GM12878 (cell line): ENCODE data around the gene COL25A1. TPM values are rescaled to one million over a fixed set of nuclear protein-coding genes. Genes with fewer than 3 reads are reported as not detected.

Source experiments
- ATAC-seq: fragments of 200-7000 bp; cut with Tn5 transposase; 3 replicates; pipeline ENCODE4 v1.9.1; 2020; ENCODE audit warnings: mild to moderate bottlenecking, moderate library complexity
- BruUV-seq: library from RNA; stranded (reverse); fragments of 400-500 nt; replicated peaks from 2 replicates; lab custom pipeline; 2021; lab: Mats Ljungman, UMichigan
- CTCF ChIA-PET: fragments of 300-600 bp; sonication (Branson Sonifier 250); formaldehyde crosslinking; extraction: SDS; loops from one replicate; lab custom pipeline; 2021; ENCODE audit warnings: inconsistent platforms; lab: Yijun Ruan, JAX
- POLR2A ChIA-PET: fragments of 350-600 bp; formaldehyde crosslinking; extraction: SDS; loops from one replicate; lab custom pipeline; 2021; ENCODE audit warnings: inconsistent platforms; lab: Charles Lee
- RAD21 ChIA-PET: fragments of 300-600 bp; sonication (Branson Sonifier 250); formaldehyde crosslinking; loops from one replicate; lab custom pipeline; 2023; ENCODE audit warnings: antibody characterized with exemption; ENCODE audit not compliant: unreplicated experiment; lab: Charles Lee
- SMC1A ChIA-PET: fragments of 300-600 bp; sonication (Branson Sonifier 250); formaldehyde crosslinking; loops from one replicate; lab custom pipeline; 2023; ENCODE audit not compliant: unreplicated experiment, uncharacterized antibody; lab: Charles Lee
- DNase-seq: peaks from one replicate; pipeline ENCODE4 v3.0.0-alpha.2; 2011; ENCODE audit warnings: low read depth, low spot score
- FAIRE-seq: peaks from 3 replicates; lab custom pipeline; 2011; peaks lifted over from hg19 to GRCh38; lab: Jason Lieb, UNC
- H2AFZ ChIP-seq: 2 replicates; pipeline ENCODE4 v1.6.0; 2011; ENCODE audit warnings: low read depth, low read length, control low read depth; ENCODE audit not compliant: control insufficient read depth
- H3K27ac ChIP-seq: 2 replicates; pipeline ENCODE4 v1.5.1; 2011; ENCODE audit warnings: control low read depth; ENCODE audit not compliant: control insufficient read depth, insufficient read depth
- H3K27me3 ChIP-seq, 2 experiments: replicated peaks in 1 of 2; 2 replicates each; pipeline versions ENCODE4 v1.6.0 to v1.6.1; 2011; ENCODE audit warnings: low read length in 1 of 2; ENCODE audit not compliant: control insufficient read depth in 2 of 2, insufficient read depth in 2 of 2
- H3K36me3 ChIP-seq, 2 experiments: 2 replicates each; pipeline ENCODE4 v1.5.1; 2011; ENCODE audit warnings: low read length in 1 of 2; ENCODE audit not compliant: control insufficient read depth in 2 of 2, insufficient read depth in 2 of 2
- H3K4me1 ChIP-seq: 2 replicates; pipeline ENCODE4 v1.6.1; 2011; ENCODE audit warnings: mild to moderate bottlenecking, low read length, moderate library complexity, mixed read lengths; ENCODE audit not compliant: control insufficient read depth, insufficient read depth
- H3K4me2 ChIP-seq: 2 replicates; pipeline ENCODE4 v1.6.0; 2011; ENCODE audit warnings: control low read depth; ENCODE audit not compliant: control insufficient read depth, insufficient read depth
- H3K4me3 ChIP-seq: fragments of 200-600 bp; sonication (generic); 2 replicates; pipeline ENCODE4 v1.5.1; 2016
- H3K79me2 ChIP-seq: 2 replicates; pipeline ENCODE4 v1.6.0; 2011; ENCODE audit warnings: low read length; ENCODE audit not compliant: control insufficient read depth, insufficient read depth
- H3K9ac ChIP-seq: 2 replicates; pipeline ENCODE4 v1.8.0; 2011; ENCODE audit warnings: low read length, control low read depth, mixed read lengths; ENCODE audit not compliant: control insufficient read depth, insufficient read depth
- H3K9me3 ChIP-seq: replicated peaks from 3 replicates; pipeline ENCODE4 v1.5.1; 2011; ENCODE audit warnings: mild to moderate bottlenecking, low read length; ENCODE audit not compliant: control insufficient read depth, insufficient read depth
- H4K20me1 ChIP-seq: 2 replicates; pipeline ENCODE4 v1.6.0; 2011; ENCODE audit not compliant: control insufficient read depth, insufficient read depth
- EZH2 ChIP-seq: IDR thresholded peaks from 2 replicates; pipeline ENCODE4 v1.6.1; 2012; ENCODE audit warnings: low read depth, mild to moderate bottlenecking, control low read depth, inconsistent platforms, low read length, borderline replicate concordance; ENCODE audit not compliant: control insufficient read depth
- HDGF ChIP-seq: fragments of 450-650 bp; IDR thresholded peaks from 2 replicates; pipeline ENCODE4 v1.6.1; 2016; ENCODE audit warnings: antibody characterized with exemption
- ZNF207 ChIP-seq: fragments of 450-650 bp; IDR thresholded peaks from 2 replicates; pipeline ENCODE4 v1.6.1; 2014; ENCODE audit warnings: antibody characterized with exemption, mild to moderate bottlenecking, borderline replicate concordance
- WGBS: methylation state at CpG from one replicate; pipeline ENCODE4 v1.1.6; 2016; ENCODE audit warnings: low lambda C conversion rate; ENCODE audit not compliant: insufficient replicate concordance, insufficient coverage; ENCODE audit errors: missing lambda C conversion rate; 5-methylcytosine and 5-hydroxymethylcytosine counted together
- in situ Hi-C: fragments of 300-500 bp; cut with MboI; formaldehyde crosslinking; loops from 9 replicates; pipeline ENCODE4 v1.14.3; 2018; ENCODE audit warnings: mixed read lengths
- intact Hi-C: fragments of 100-400 bp; cut with micrococcal nuclease; formaldehyde crosslinking; loops from one replicate; pipeline ENCODE4 v1.14.2; 2022; ENCODE audit not compliant: unreplicated experiment
- polyA plus RNA-seq, 11 experiments: library from polyadenylated mRNA; depleted of rRNA in 4 of 11; unstranded in 6 of 11; stranded (reverse) in 5 of 11; fragments of >200 nt; fragmentation: Nextera tagmentation in 4 of 11; fragmentation: Illumina TruSeq in 1 of 11; extraction: Ambion mirVana in 4 of 11; extraction: Trizol in 1 of 11; gene quantifications; 1 replicate in 1 of 11; 2 replicates in 10 of 11; pipeline versions ENCODE4 v1.2.1 to v1.2.3, GENCODE V29; 2011 to 2016; ENCODE audit warnings: inconsistent platforms in 2 of 11, missing spikeins in 2 of 11, low read depth in 1 of 11
- total RNA-seq, 4 experiments: library from RNA; depleted of rRNA in 3 of 4; stranded (reverse); fragments of >200 nt in 3 of 4; fragmentation: Illumina TruSeq in 1 of 4; extraction: Trizol in 1 of 4; gene quantifications; 2 replicates each; pipeline versions ENCODE4 v1.2.1 to v1.2.3, GENCODE V29; 2013 to 2021
- TF ChIP-seq, protein P1 (sequence below): IDR thresholded peaks from 2 replicates; pipeline ENCODE4 v1.6.1; 2012; ENCODE audit warnings: mild to moderate bottlenecking, low read depth, low read length

COL25A1 gene
- total and polyA plus RNA-seq, 10 of the 15 experiments (the other 5 are each of a cell fraction or from before 2014, with no cell fraction given), result 0.01 to 0.26 (median 0.12) TPM; not detected in 6

- WGBS, result 23% methylated on average over 53 of the region's 61 CpGs
- no peak within 1 kb of the TSS for H2AFZ ChIP-seq
- no peak within 1 kb of the TSS for H3K4me3 ChIP-seq
- no TSS peak for BruUV-seq
- H3K79me2 ChIP-seq, result no peaks in the 10 kb centered on the region
- in situ Hi-C loops, result no loop called here
- H3K27ac ChIP-seq, result no peak within 1 kb of the TSS
- no peak for FAIRE-seq
- ChIA-PET RAD21 (no interaction called here), POLR2A (no interaction called here), CTCF (no interaction called here), SMC1A (no interaction called here)
- H3K4me2 ChIP-seq, result peak within 1 kb of the TSS; percentile 28; the same call in 1 of the 2 replicates
- ATAC-seq, result peak; percentile 55
- intact Hi-C loops, result no loop called here
- no peaks in the 10 kb centered on the region for H3K36me3 ChIP-seq
- H3K27me3 ChIP-seq, result peaks cover 0 to 11% of the 10 kb centered on the region in 2 experiments; a peak in 3 of 4 replicates
- H4K20me1 ChIP-seq, result no peaks in the 10 kb centered on the region
- TF ChIP-seq ZNF207 (no peak), EZH2 (no peak), HDGF (no peak)
- TF ChIP-seq, protein P1, sequence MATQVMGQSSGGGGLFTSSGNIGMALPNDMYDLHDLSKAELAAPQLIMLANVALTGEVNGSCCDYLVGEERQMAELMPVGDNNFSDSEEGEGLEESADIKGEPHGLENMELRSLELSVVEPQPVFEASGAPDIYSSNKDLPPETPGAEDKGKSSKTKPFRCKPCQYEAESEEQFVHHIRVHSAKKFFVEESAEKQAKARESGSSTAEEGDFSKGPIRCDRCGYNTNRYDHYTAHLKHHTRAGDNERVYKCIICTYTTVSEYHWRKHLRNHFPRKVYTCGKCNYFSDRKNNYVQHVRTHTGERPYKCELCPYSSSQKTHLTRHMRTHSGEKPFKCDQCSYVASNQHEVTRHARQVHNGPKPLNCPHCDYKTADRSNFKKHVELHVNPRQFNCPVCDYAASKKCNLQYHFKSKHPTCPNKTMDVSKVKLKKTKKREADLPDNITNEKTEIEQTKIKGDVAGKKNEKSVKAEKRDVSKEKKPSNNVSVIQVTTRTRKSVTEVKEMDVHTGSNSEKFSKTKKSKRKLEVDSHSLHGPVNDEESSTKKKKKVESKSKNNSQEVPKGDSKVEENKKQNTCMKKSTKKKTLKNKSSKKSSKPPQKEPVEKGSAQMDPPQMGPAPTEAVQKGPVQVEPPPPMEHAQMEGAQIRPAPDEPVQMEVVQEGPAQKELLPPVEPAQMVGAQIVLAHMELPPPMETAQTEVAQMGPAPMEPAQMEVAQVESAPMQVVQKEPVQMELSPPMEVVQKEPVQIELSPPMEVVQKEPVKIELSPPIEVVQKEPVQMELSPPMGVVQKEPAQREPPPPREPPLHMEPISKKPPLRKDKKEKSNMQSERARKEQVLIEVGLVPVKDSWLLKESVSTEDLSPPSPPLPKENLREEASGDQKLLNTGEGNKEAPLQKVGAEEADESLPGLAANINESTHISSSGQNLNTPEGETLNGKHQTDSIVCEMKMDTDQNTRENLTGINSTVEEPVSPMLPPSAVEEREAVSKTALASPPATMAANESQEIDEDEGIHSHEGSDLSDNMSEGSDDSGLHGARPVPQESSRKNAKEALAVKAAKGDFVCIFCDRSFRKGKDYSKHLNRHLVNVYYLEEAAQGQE, result no peak
- no peak for DNase-seq
- H3K9ac ChIP-seq, result no peak within 1 kb of the TSS
- H3K9me3 ChIP-seq, result no peaks in the 10 kb centered on the region
- no peaks in the 10 kb centered on the region for H3K4me1 ChIP-seq
Measured at GRCh38 chr4:108762559-108763225, 539.8 kb downstream of the COL25A1 start, which contains the start of gene ETNPPL. TSS of gene ETNPPL (minus strand) at chr4:108763053. CDS start at chr4:108762898, 155 bp downstream.

Other genes starting within 250 kb of the COL25A1 start
- 11.3 and 12.9 TPM in 2 replicates for gene SEC24B, start 131.2 kb upstream of the COL25A1 start, total RNA-seq (2014; rRNA removed)
- gene SEC24B, start 131.2 kb upstream of the COL25A1 start, total RNA-seq (2014; rRNA removed; fragmentation: Illumina TruSeq; extraction: Trizol), result 16.0 and 16.1 TPM in 2 replicates
- 17.9 and 19.2 TPM in 2 replicates for gene SEC24B, start 131.2 kb upstream of the COL25A1 start, total RNA-seq (2021)
- 36.2 and 43.2 TPM in 2 replicates for gene SEC24B, start 131.2 kb upstream of the COL25A1 start, polyA plus RNA-seq (2011; rRNA removed)
- gene SEC24B, start 131.2 kb upstream of the COL25A1 start, polyA plus RNA-seq (2014; fragmentation: Illumina TruSeq; extraction: Trizol), result 24.5 and 26.5 TPM in 2 replicates
- 1 to 10 TPM; 6.4 to 8.1 TPM for gene SEC24B, start 131.2 kb upstream of the COL25A1 start, polyA plus RNA-seq (2014; fragmentation: Nextera tagmentation; extraction: Ambion mirVana)
- gene SEC24B, start 131.2 kb upstream of the COL25A1 start, polyA plus RNA-seq (2014; rRNA removed), result 15.9 and 16.0 TPM in 2 replicates
- gene SEC24B, start 131.2 kb upstream of the COL25A1 start, polyA plus RNA-seq (2016; fragmentation: Nextera tagmentation; extraction: Ambion mirVana), result 10 to 100 TPM; 15.7 to 16.6 TPM